ENCODE measurements around the gene KRT76.

GRCh38 chr12:52720365-52720886 is 56.7 kb downstream of the KRT76 start:
- TF ChIP-seq CTCF (IDR thresholded peaks at IDR 0.05 in 4 of 5, conservative IDR thresholded peaks at IDR 0.05 in 1 of 5): no peak
- TF ChIP-seq POLR2A (IDR thresholded peaks at IDR 0.05): no peak

Measured in gastrocnemius medialis (tissue), 4 donors.